GM23248 (cell line): ENCODE results near the gene ZNF277. TPM values are rescaled to one million over a fixed set of nuclear protein-coding genes. Genes with fewer than 3 reads are reported as not detected.

Experiments
- DNase-seq: peaks from one replicate; pipeline ENCODE4 v3.0.0-alpha.2; 2015
- H2AFZ ChIP-seq: fragments of 200-600 bp; sonication (generic); 2 replicates; pipeline ENCODE4 v1.6.1; 2016; ENCODE audit warnings: antibody characterized with exemption
- H3F3A ChIP-seq: fragments of 200-600 bp; sonication (generic); 2 replicates; pipeline ENCODE4 v1.6.1; 2016; ENCODE audit warnings: mild to moderate bottlenecking, antibody characterized with exemption, mixed run types; ENCODE audit not compliant: insufficient read depth
- H3K27ac ChIP-seq: fragments of 200-600 bp; sonication (generic); 2 replicates; pipeline ENCODE4 v1.5.1; 2016; ENCODE audit warnings: mild to moderate bottlenecking
- H3K27me3 ChIP-seq: fragments of 200-600 bp; sonication (generic); replicated peaks from 2 replicates; pipeline ENCODE4 v1.6.1; 2016; ENCODE audit warnings: mild to moderate bottlenecking; ENCODE audit not compliant: insufficient read depth
- H3K36me3 ChIP-seq: fragments of 200-600 bp; sonication (generic); 2 replicates; pipeline ENCODE4 v1.6.1; 2016; ENCODE audit warnings: low read depth, mild to moderate bottlenecking
- H3K4me1 ChIP-seq: fragments of 200-600 bp; sonication (generic); 2 replicates; pipeline ENCODE4 v1.6.1; 2016; ENCODE audit warnings: mild to moderate bottlenecking; ENCODE audit not compliant: insufficient read depth
- H3K4me2 ChIP-seq: fragments of 200-600 bp; sonication (generic); one replicate; pipeline ENCODE4 v1.6.1; 2016; ENCODE audit warnings: mild to moderate bottlenecking; ENCODE audit not compliant: unreplicated experiment
- H3K4me3 ChIP-seq: fragments of 200-600 bp; sonication (generic); 2 replicates; pipeline ENCODE4 v1.5.1; 2016; ENCODE audit warnings: mild to moderate bottlenecking
- H3K79me2 ChIP-seq: fragments of 200-600 bp; sonication (generic); 2 replicates; pipeline ENCODE4 v1.6.1; 2016; ENCODE audit warnings: mild to moderate bottlenecking; ENCODE audit not compliant: insufficient read depth
- H3K9ac ChIP-seq: fragments of 200-600 bp; sonication (generic); 2 replicates; pipeline ENCODE4 v1.6.1; 2016; ENCODE audit warnings: mild to moderate bottlenecking
- H3K9me2 ChIP-seq: fragments of 200-600 bp; sonication (generic); 2 replicates; pipeline ENCODE4 v1.6.1; 2016; ENCODE audit warnings: mixed run types, mild to moderate bottlenecking, moderate library complexity; ENCODE audit not compliant: insufficient read depth
- H3K9me3 ChIP-seq: fragments of 200-600 bp; sonication (generic); one replicate; pipeline ENCODE4 v1.6.1; 2017; ENCODE audit warnings: low read depth
- H4K20me1 ChIP-seq: fragments of 200-600 bp; sonication (generic); 2 replicates; pipeline ENCODE4 v1.6.0; 2016; ENCODE audit not compliant: insufficient read depth
- EZH2 ChIP-seq: fragments of 200-600 bp; sonication (generic); IDR thresholded peaks from 2 replicates; pipeline ENCODE4 v1.6.1; 2018; ENCODE audit warnings: antibody characterized with exemption, mild to moderate bottlenecking; ENCODE audit not compliant: insufficient read depth, poor library complexity, severe bottlenecking
- EZH2phosphoT487 ChIP-seq: fragments of 200-600 bp; sonication (generic); IDR thresholded peaks from 2 replicates; pipeline ENCODE4 v1.6.1; 2018; ENCODE audit warnings: antibody characterized with exemption, moderate library complexity, mild to moderate bottlenecking, low read depth; ENCODE audit not compliant: insufficient read depth
- WGBS, 2 experiments: methylation state at CpG; one replicate each; pipeline ENCODE4 v1.1.6; 2015 to 2017; ENCODE audit warnings: low lambda C conversion rate in 2 of 2, low coverage in 1 of 2; ENCODE audit errors: missing lambda C conversion rate in 2 of 2; 5-methylcytosine and 5-hydroxymethylcytosine counted together
- in situ Hi-C: fragments of 300-500 bp; cut with MboI; formaldehyde crosslinking; loops from 2 replicates; pipeline ENCODE4 v1.15.0; 2020
- polyA plus RNA-seq: library from polyadenylated mRNA; unstranded; fragments of >200 nt; fragmentation: Nextera tagmentation; extraction: Ambion mirVana; gene quantifications from 2 replicates; pipeline ENCODE4 v1.2.1, GENCODE V29; 2016
- total RNA-seq: library from RNA; depleted of rRNA; stranded (reverse); fragments of >200 nt; shearing (Covaris generic); gene quantifications from 2 replicates; pipeline ENCODE4 v1.2.3, GENCODE V29; 2014

ZNF277 gene
- total and polyA plus RNA-seq, 2 experiments from 2014 or later, result 10.0 to 25.1 TPM

DNA sequence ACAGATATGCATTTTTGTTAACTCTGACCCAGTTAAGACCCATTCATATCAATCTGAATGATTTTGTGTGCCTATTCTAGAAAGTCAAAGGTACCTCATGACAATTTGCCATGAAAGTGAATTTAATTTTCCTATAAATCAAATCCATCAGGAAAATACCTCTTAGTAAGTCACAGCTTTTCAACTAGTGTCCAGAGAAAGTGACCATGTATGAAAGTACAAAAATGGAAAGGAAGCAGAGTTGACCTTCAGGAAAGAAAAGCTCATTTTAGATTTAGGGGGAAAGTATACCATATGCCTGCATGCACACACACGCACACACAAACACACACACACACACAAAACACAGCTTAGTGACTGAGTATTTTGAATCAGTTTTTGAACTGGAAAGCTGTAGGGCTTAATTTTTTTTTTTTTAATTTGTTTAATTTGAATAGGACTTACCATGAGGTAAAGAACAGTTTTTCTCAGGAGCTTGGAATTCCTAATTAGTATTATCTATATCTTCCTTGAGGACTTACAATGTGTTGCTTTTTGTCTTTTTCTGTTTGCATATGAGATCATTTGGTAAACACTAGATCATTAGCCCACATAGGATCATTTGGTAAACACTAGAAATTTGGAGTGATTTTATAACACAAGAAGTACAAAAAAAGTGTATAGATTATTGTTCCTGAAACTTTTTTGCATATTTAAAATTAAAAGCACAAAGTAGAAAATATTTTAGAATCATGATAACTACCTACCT lies 61.6 kb downstream of the ZNF277 start:
- H3K27me3 ChIP-seq, result no peaks in the 10 kb centered on the region
- no peak overlapping the region for H3K27ac ChIP-seq
- H3K36me3 ChIP-seq, result no peaks in the 10 kb centered on the region
- H3K9me3 ChIP-seq, result no peaks in the 10 kb centered on the region
- H2AFZ ChIP-seq, result no peak overlapping the region
- H3K9ac ChIP-seq, result no peak overlapping the region
- H3F3A ChIP-seq, result peaks cover 9% of the 10 kb centered on the region; the same call in 1 of the 2 replicates
- H3K4me1 ChIP-seq, result peaks cover 14% of the 10 kb centered on the region
- WGBS, 2 experiments, result 95 to 100% methylated on average over 1 of the region's 1 CpG
- peaks cover 16% of the 10 kb centered on the region for H3K79me2 ChIP-seq
- no peak overlapping the region for H3K4me2 ChIP-seq
- TF ChIP-seq EZH2phosphoT487 (no peak), EZH2 (no peak)
- H3K4me3 ChIP-seq, result no peak overlapping the region
- no peaks in the 10 kb centered on the region for H3K9me2 ChIP-seq
- no peaks in the 10 kb centered on the region for H4K20me1 ChIP-seq
- DNase-seq, result no peak
- in situ Hi-C loops, result no loop called here

DNA sequence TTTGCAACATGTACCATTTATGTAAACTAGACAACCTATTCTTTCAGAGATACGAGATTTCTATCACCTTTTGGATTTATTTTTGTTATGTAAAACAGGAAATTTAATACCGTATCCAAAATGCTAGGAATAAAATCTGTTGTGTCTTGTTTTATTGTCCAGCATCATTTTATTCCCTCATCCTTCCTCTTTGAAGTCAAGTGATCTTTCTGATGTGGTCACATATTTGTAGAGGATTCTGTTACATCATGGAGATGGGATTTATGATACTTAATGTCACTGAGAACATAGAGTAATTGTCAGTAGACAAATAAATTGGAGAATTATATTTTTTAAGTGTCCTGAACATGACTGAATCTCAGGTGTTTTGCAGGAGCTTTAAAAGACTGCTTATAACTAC lies 64.7 kb downstream of the ZNF277 start:
- Histone ChIP-seq H3K4me2 (no peak overlapping the region), H3K36me3 (no peaks in the 10 kb centered on the region), H3K4me3 (no peak overlapping the region), H4K20me1 (no peaks in the 10 kb centered on the region), H3K27ac (no peak overlapping the region), H3K4me1 (peaks cover 12% of the 10 kb centered on the region), H3K9me3 (no peaks in the 10 kb centered on the region), H3F3A (peaks cover 9% of the 10 kb centered on the region; the same call in 1 of the 2 replicates), H3K9me2 (no peaks in the 10 kb centered on the region), H3K79me2 (peaks cover 15% of the 10 kb centered on the region), H3K9ac (no peak overlapping the region), H3K27me3 (no peaks in the 10 kb centered on the region), H2AFZ (no peak overlapping the region)
- in situ Hi-C loops, result no loop called here
- TF ChIP-seq EZH2phosphoT487 (no peak), EZH2 (no peak)
- WGBS, 2 experiments, result 55 to 63% methylated on average over 2 of the region's 2 CpGs
- no peak for DNase-seq

DNA sequence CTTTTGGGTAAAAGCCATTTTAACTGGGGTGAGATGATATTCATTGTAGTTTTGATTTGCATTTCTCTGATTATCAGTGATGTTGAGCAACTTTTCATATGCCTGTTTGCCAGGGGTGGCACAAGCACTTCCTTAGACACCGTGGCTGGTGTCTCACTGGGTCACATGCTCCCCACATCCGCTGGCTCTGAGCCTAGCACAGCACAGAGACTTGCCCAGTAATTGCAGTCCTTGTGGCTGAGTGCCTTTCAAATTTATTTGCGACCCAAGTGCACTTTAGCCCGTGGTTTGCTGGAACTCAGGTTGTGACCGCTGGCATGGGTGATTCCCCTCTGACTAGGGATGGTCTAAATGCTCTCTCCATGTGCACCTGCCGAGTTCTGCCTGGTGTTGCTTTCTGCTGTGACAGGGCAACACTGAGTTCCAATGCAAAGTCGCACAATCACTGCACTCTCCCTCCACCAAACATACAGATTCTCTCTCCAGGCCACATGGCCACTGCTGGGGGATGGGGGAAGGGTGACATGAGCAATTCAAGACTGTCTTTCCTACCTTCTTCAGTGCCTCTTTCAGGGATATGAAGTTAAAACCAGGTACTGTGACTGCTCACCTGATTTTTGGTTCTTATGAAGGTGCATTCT lies 66.5 kb downstream of the ZNF277 start:
- no peaks in the 10 kb centered on the region for H3K4me1 ChIP-seq
- no peak overlapping the region for H2AFZ ChIP-seq
- H3F3A ChIP-seq, result no peaks in the 10 kb centered on the region
- no peaks in the 10 kb centered on the region for H3K9me2 ChIP-seq
- no peak overlapping the region for H3K9ac ChIP-seq
- no peak overlapping the region for H3K4me2 ChIP-seq
- no peaks in the 10 kb centered on the region for H3K36me3 ChIP-seq
- no peak for TF ChIP-seq EZH2phosphoT487
- TF ChIP-seq EZH2, result no peak
- H3K27ac ChIP-seq, result no peak overlapping the region
- no peaks in the 10 kb centered on the region for H4K20me1 ChIP-seq
- WGBS, 2 experiments, result 73 to 74% methylated on average over 7 of the region's 7 CpGs
- no peaks in the 10 kb centered on the region for H3K27me3 ChIP-seq
- peaks cover 8% of the 10 kb centered on the region for H3K79me2 ChIP-seq
- H3K4me3 ChIP-seq, result no peak overlapping the region
- H3K9me3 ChIP-seq, result no peaks in the 10 kb centered on the region
- in situ Hi-C loops, result no loop called here
- DNase-seq, result peak; percentile 13

DNA sequence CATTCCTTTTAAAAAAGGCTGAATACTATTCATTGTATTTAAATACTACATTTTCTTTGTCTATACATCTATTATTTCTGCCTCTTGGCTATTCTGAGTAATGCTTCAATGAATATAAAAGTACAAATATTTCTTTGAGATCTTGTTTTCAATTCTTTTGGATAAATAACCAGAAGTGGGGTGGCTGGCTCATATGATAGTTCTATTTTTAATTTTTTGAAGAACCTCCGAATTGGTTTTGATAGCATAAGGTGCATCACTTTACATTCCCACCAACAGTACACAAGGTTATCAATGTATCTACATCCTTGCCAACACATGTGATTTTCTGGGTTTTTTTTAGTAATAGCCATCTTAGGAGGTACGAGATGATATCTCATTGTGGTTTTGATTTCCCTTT lies 72.5 kb downstream of the ZNF277 start:
- Histone ChIP-seq H4K20me1 (no peaks in the 10 kb centered on the region), H3K9me3 (no peaks in the 10 kb centered on the region), H3F3A (no peaks in the 10 kb centered on the region), H3K79me2 (no peaks in the 10 kb centered on the region; the same call in 1 of the 2 replicates), H3K36me3 (no peaks in the 10 kb centered on the region), H3K4me2 (no peak overlapping the region), H3K9me2 (no peaks in the 10 kb centered on the region), H3K27me3 (no peaks in the 10 kb centered on the region), H2AFZ (no peak overlapping the region), H3K4me1 (no peaks in the 10 kb centered on the region), H3K4me3 (no peak overlapping the region), H3K27ac (no peak overlapping the region), H3K9ac (no peak overlapping the region)
- 91 to 97% methylated on average over 2 of the region's 2 CpGs for WGBS, 2 experiments
- in situ Hi-C loops, result no loop called here
- TF ChIP-seq EZH2phosphoT487 (no peak), EZH2 (no peak)
- DNase-seq, result no peak
